Camera-type eye (tissue), 1 donor: Measurements from ENCODE around the gene LIPM. TPM values are rescaled to one million over a fixed set of nuclear protein-coding genes. Genes with fewer than 3 reads are reported as not detected.

Source experiments
- total RNA-seq: library from RNA; depleted of rRNA; stranded (reverse); fragments of >200 nt; gene quantifications from one replicate; pipeline ENCODE4 v1.2.3, GENCODE V29; 2014

The LIPM gene, protein sequence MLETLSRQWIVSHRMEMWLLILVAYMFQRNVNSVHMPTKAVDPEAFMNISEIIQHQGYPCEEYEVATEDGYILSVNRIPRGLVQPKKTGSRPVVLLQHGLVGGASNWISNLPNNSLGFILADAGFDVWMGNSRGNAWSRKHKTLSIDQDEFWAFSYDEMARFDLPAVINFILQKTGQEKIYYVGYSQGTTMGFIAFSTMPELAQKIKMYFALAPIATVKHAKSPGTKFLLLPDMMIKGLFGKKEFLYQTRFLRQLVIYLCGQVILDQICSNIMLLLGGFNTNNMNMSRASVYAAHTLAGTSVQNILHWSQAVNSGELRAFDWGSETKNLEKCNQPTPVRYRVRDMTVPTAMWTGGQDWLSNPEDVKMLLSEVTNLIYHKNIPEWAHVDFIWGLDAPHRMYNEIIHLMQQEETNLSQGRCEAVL
- not detected for total RNA-seq

GRCh38 chr10:88802523-88803285 lies at the start of gene LIPM:
Gene LIPM (plus strand): TSS chr10:88802730. CDS start chr10:88802897, 167 bp downstream.

DNA sequence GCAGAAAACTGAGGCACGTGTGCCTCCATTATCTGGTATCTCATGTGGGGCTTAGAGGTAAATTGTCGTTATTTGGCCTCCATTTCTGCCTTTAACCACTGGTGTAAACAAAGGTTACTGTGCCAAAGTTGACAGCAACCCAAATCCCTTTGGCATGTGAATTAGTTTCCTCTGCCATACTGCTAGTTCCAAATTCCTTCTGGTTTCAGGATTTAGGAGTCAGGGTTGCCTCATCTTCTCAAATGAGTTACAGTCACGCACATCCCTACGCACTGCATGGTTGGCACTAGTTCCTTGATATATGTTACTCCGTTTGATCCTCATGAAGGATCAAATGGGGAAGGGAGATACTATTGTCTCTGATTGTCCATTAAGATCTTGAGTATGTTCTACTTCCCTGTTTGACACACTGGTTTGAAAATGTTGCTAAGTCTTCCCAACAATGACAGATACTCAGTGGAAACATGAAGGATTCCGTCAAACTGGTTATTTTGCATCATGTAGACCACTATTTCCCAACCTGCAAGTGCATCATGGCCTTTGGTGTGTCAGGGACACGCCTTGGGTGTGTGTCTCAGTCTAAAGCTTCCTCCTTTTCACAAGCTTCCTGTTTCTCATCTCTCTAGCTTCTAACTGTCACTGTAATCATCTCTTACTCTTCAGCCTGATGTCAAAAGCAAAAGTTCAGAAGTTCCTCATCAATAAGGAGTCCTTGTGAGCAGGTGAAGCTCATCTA lies 43.0 kb upstream of the LIPM start, which contains the start of gene LIPN:
TSS of gene LIPN (plus strand) at position 655 of the 736 bp plus-strand sequence. CDS start 1,386 bp downstream, outside the sequence.

DNA sequence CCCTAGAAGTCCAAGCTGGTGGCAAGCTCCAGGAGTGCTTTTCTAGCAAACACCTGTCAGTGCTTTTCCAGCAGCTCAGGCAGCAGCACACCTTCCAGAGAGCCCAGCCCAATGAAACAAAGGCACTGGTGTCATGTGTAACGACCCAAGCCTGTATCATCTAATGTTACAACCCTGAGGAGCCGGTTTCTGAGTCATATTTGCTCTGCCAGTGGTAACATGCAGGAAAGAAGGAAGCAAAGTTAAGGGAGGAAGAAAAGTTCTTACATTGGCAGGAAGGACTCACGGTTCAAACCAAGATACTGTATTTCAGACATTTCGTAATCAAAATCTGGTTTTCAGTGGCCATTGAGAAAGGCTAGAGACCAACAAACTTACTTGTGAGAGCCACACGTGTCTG lies 49.2 kb downstream of the LIPM start, which contains the start of gene ANKRD22:
TSS of gene ANKRD22 (minus strand) at position 139 of the 400 bp plus-strand sequence. CDS start 237 bp downstream, outside the sequence.

Other genes starting within 250 kb of the LIPM start
- 14.6 TPM for gene RNLS, start 219.4 kb upstream of the LIPM start, total RNA-seq
- gene LIPJ, start 216.0 kb upstream of the LIPM start, total RNA-seq, result 0.22 TPM
- gene LIPF, start 138.3 kb upstream of the LIPM start, total RNA-seq, result not detected
- not detected for gene LIPK, start 96.5 kb upstream of the LIPM start, total RNA-seq
- gene LIPN, start 42.7 kb upstream of the LIPM start, total RNA-seq, result not detected
- gene ANKRD22, start 49.1 kb downstream of the LIPM start, total RNA-seq, result 0.44 TPM
- gene STAMBPL1, start 77.5 kb downstream of the LIPM start, total RNA-seq, result 25.1 TPM
- gene ACTA2, start 150.0 kb downstream of the LIPM start, total RNA-seq, result 647 TPM
- gene FAS, start 188.1 kb downstream of the LIPM start, total RNA-seq, result 12.3 TPM